Mucosa of stomach (tissue), 1 donor: ENCODE measurements around the gene EXOC2.

Experiments used
- H3K27me3 ChIP-seq: one replicate; pipeline ENCODE4 v1.7.0; 2013; ENCODE audit warnings: mild to moderate bottlenecking, low read length; ENCODE audit not compliant: control insufficient read depth, insufficient read depth
- H3K36me3 ChIP-seq: one replicate; pipeline ENCODE4 v1.7.0; 2013; ENCODE audit warnings: low read length; ENCODE audit not compliant: control insufficient read depth, insufficient read depth
- H3K4me1 ChIP-seq: one replicate; pipeline ENCODE4 v1.7.0; 2013; ENCODE audit warnings: mild to moderate bottlenecking, low read length; ENCODE audit not compliant: control insufficient read depth, insufficient read depth
- H3K4me3 ChIP-seq: one replicate; pipeline ENCODE4 v1.7.0; 2013; ENCODE audit warnings: low read length
- H3K9ac ChIP-seq: one replicate; pipeline ENCODE4 v1.7.0; 2013; ENCODE audit warnings: mild to moderate bottlenecking, low read length, moderate library complexity
- H3K9me3 ChIP-seq: one replicate; pipeline ENCODE4 v1.7.0; 2013; ENCODE audit warnings: mild to moderate bottlenecking, low read length, moderate library complexity; ENCODE audit not compliant: control insufficient read depth
- donor health status: Pancreatic carcinoma.

Gene EXOC2

DNA sequence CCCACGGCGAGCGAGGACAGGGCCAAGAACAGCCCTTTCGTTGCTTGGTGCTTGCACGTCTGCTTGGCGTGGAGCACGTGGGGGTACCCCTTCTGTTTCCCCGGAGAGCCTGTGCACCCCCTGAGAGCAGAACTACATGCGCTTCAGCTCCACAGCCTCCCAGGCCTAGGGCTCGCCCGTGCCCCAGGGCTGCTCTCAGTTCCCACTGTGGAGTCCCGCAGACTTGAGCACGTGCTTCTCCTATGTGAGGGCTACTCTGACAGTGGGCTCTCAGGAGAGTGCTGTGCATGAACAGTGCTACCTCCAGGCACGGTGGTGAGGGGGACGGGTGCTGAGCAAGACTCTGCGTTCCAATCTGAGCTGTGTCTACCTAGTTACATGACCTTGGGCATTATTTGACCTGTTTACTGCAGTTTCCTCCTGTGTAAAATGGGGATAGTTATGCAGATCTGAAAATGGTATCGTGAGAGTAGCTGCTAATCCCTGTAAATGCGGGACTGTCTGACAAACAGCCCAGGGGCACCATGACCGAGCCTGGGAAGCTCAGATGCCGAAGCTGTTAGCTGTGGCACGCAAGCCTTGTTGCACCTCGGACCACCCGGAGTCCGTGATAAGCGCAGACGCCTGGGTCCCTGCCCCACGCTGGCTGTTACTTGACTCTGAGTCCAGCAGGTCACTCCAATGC, 219.0 kb downstream of the EXOC2 start:
- no peaks in the 10 kb centered on the region for H3K36me3 ChIP-seq
- H3K27me3 ChIP-seq = peaks cover 6% of the 10 kb centered on the region
- H3K9ac ChIP-seq = no peak overlapping the region
- no peaks in the 10 kb centered on the region for H3K9me3 ChIP-seq
- no peaks in the 10 kb centered on the region for H3K4me1 ChIP-seq
- H3K4me3 ChIP-seq = no peak overlapping the region

DNA sequence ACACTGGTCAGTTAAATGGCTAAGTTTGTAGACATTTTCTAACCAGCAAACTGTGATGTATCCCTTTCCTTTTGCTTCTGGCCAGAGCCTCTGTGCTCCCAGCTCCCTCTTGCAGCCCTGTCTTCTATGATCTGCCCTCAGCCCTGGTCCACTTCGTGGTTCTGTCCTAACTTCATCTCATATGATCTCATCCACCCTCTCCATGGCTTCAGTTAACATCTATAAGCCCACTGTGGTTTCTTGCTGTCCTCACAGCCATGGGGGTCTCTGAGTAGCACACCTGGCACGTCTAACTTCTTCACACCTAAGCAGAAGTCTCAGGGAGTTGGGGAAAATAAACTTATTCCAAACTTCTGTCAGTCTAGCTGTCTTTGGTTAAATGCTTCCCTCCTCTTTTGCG, 219.6 kb downstream of the EXOC2 start:
- Histone ChIP-seq H3K36me3 (no peaks in the 10 kb centered on the region), H3K9me3 (no peaks in the 10 kb centered on the region), H3K4me1 (no peaks in the 10 kb centered on the region), H3K9ac (no peak overlapping the region), H3K27me3 (peaks cover 6% of the 10 kb centered on the region), H3K4me3 (no peak overlapping the region)

DNA sequence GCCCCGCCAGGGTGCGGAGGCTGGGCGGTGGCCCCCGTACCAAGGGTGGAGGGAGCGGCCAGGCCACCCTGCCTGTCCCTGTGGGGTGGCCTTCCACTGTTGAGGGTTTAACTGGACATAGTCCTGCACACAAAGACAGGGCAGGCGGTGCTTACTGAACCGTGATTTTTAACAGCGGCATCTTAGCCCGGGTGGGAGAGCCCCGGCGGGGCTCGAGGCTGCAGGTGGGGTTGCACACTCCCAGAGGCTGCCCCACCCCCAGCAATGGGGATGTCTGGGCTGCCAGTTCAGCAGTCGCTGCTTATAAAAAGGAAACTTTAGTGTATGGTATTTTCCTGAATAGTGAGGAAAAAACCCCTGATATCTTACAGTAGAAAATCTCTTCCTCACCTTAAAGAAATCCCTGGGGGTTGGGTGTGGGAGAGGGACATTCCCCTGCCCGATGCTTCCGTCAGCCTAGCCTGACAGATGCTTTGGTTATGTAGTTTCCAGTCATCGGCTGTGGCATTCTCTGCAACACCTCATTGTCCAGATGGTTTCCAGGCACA, 222.0 kb downstream of the EXOC2 start:
- no peak overlapping the region for H3K4me3 ChIP-seq

DNA sequence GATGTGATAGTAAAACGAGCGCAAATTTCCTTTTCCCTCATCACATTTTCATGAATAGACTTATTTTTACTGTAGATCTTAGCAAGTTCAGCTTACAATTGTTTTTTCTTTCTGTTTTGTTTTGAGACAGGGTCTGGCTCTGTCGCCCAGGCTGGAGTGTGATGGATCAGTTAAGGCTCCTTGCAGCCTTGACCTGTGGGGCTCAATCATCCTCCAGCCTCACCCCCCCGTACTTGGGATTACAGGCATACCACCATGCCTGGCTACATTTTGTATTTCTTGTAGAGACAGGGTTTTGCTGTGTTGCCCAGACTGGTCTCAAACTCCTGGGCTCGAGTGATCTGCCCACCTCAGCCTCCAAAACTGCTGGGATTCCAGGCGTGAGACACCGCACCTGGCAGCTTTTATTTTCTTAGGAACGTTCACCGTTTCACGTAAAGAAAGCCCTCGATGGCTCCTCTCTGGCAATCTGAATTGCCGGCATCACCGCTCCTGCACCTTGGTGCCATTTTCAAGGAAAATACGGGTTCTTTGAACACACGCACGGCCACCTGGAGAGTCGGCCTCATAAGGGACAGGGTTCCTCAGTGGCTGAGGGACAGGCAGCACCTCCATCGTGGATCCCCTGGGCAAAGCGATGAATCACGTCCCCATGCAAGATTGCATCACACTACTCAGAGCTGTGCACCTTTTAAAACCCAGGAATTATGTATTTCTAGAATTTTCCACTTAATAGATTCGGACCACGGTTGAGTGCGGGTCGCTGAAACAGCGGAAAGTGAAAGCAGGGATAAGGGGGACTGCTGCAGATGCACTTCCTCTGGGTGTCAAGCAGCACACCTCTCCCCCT, 222.7 kb downstream of the EXOC2 start:
- H3K27me3 ChIP-seq = peaks cover 4% of the 10 kb centered on the region

More for the DNA sequence above, 222.0 kb downstream of the EXOC2 start:
- Histone ChIP-seq H3K27me3 (peaks cover 6% of the 10 kb centered on the region), H3K4me1 (no peaks in the 10 kb centered on the region), H3K9me3 (no peaks in the 10 kb centered on the region), H3K9ac (no peak overlapping the region), H3K36me3 (no peaks in the 10 kb centered on the region)

DNA sequence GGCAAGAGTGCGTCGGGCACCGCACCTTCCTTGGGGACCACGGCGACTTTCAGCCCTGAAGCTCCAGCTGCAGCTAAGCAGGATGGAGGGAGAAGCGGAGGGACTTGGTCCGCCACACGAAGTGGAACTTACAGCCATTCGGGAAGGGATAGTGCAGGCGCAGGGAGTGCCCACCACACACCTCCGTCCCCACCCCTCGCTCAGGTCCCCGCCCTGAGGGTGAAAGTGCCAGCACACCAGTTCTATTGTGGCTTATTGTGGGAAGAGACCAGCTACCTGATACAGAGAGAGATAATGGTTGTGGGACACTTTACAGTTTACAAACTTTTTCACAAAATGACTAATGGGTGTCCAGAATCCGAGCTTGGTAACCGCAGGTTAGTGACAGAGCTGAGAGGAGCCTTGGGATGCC, 225.3 kb downstream of the EXOC2 start:
- H3K36me3 ChIP-seq = no peaks in the 10 kb centered on the region
- H3K4me3 ChIP-seq = no peak overlapping the region
- no peaks in the 10 kb centered on the region for H3K27me3 ChIP-seq
- H3K4me1 ChIP-seq = no peaks in the 10 kb centered on the region
- H3K9me3 ChIP-seq = no peaks in the 10 kb centered on the region
- H3K9ac ChIP-seq = no peak overlapping the region

More for the DNA sequence above, 222.7 kb downstream of the EXOC2 start:
- H3K4me3 ChIP-seq = no peak overlapping the region
- no peaks in the 10 kb centered on the region for H3K9me3 ChIP-seq
- H3K36me3 ChIP-seq = no peaks in the 10 kb centered on the region
- no peaks in the 10 kb centered on the region for H3K4me1 ChIP-seq
- no peak overlapping the region for H3K9ac ChIP-seq

DNA sequence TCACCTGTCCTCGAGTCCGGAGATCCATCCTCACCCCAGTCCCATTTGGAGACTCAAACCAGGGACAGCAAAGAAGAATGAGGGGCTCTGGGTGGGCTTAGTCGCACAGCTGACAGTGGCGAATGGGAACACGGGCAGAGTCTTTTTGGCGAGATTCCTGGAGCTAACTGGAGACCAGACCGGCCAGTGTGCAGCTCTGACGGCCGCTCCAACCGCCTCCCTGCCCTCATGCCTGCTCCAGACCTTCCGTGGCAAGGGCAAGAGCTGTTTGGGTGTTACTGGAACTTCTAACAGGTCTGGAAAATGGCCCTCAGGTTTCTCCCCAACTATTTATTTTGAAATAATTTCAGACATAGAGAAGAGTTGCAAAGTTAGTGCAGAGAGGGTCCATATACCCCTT, 225.8 kb downstream of the EXOC2 start:
- no peak overlapping the region for H3K9ac ChIP-seq
- no peaks in the 10 kb centered on the region for H3K9me3 ChIP-seq
- H3K4me1 ChIP-seq = no peaks in the 10 kb centered on the region
- no peaks in the 10 kb centered on the region for H3K36me3 ChIP-seq
- no peaks in the 10 kb centered on the region for H3K27me3 ChIP-seq
- no peak overlapping the region for H3K4me3 ChIP-seq

DNA sequence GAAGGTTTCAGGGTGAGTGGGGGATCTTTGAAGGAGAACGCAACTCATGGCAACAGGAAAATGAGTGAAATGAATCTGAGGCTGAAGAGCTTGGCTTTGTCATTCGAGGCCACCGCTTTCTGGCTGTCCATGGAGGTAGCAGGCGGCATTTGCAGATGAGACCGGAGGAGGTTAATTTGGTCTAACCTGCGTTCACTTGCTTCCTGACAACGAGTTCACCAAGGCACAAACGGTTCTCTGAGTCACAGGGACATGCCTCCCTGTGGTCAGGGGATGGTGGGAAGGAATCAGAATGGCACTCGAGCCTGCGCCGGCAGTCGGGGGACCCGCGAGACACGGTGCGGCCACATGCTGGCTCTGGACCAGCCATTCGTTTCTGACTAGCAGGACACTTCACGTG, 226.4 kb downstream of the EXOC2 start:
- Histone ChIP-seq H3K9me3 (no peaks in the 10 kb centered on the region), H3K4me1 (no peaks in the 10 kb centered on the region), H3K36me3 (no peaks in the 10 kb centered on the region), H3K9ac (no peak overlapping the region), H3K27me3 (no peaks in the 10 kb centered on the region), H3K4me3 (no peak overlapping the region)

DNA sequence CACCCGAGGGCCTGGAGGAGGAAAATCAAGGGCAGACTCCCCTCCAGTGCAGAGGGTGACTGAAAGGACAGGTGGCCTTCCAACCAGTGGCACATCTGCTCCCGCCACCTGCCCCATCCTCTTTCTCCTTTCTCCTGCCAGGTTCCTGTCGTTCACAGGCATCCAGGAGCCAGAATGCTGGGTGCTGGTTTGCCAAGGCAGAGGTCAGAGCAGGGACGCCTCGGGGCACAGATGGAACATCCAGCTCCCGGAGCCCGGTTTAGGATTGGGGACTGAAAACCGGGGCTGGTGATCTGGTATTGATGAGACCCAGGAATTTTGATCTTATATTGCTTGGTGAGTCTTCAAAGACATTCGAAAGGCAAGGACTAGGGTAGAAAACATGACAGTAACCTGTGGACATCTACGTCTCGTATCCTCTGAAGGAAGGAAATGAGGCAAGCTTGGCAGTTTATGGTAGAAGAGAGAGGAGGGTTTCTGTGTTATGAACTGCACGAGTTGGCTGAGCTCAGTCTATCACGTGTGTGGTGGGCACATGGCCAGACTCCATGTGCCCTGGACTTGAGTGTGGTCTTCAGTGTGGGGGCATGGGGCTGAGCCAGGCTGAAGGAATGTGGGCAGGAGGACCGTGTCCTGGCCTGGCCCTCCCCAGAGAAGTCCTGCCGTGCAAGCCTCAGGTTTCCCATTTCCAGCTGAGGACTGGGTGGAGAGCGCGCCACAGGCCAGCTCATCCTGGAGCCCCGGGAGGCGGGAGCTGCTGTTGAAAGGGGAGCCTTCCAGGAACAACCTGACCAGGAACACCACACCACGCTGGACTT, 227.2 kb downstream of the EXOC2 start:
- Histone ChIP-seq H3K9ac (no peak overlapping the region), H3K36me3 (no peaks in the 10 kb centered on the region), H3K9me3 (no peaks in the 10 kb centered on the region), H3K4me3 (no peak overlapping the region), H3K4me1 (no peaks in the 10 kb centered on the region), H3K27me3 (no peaks in the 10 kb centered on the region)

DNA sequence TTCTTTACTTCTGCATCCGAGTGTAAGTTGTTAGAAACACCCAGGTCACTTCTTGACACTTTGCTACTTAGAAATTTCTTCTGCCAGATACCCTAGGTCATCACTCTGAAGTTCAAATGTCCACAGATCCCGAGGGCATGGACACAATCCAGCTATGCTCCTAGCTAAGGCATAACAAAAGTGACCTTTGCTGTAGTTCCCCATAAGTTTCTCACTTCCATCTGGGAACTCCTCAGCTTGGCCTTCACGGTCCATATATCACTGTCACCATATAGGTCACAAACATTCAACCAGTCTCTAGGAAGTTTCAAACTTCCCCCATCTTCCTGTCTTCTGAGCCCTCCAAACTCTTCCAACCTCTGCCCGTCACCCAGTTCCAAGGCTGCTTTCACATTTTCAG, 236.1 kb downstream of the EXOC2 start:
- Histone ChIP-seq H3K27me3 (no peaks in the 10 kb centered on the region), H3K4me1 (no peaks in the 10 kb centered on the region), H3K4me3 (no peak overlapping the region), H3K9me3 (no peaks in the 10 kb centered on the region), H3K36me3 (no peaks in the 10 kb centered on the region), H3K9ac (no peak overlapping the region)

DNA sequence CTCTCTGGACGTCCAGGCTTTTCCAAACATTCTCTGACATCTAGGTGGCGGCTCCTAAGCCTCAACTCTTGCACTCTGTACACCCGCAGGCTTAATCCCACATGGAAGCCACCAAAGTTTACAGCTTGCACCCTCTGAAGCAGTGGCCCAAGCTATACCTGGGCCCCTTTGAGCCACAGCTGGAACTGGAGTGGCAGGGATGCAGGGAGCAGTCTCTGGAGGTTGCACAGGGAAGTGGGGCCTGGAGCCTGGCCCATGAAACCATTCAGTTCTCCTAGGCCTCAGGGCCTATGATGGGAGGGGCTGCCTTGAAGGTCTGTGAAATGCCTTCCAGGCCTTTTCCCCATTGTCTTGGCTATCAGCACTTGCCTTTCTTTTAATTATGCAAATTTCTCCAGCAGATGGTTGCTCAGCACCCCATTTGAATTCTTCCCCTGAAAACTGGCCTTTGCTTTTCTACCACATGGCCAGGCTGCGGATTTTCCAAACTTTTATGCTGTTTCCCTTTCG, 236.5 kb downstream of the EXOC2 start:
- Histone ChIP-seq H3K4me1 (no peaks in the 10 kb centered on the region), H3K9me3 (no peaks in the 10 kb centered on the region), H3K4me3 (no peak overlapping the region), H3K9ac (no peak overlapping the region), H3K27me3 (no peaks in the 10 kb centered on the region), H3K36me3 (no peaks in the 10 kb centered on the region)

DNA sequence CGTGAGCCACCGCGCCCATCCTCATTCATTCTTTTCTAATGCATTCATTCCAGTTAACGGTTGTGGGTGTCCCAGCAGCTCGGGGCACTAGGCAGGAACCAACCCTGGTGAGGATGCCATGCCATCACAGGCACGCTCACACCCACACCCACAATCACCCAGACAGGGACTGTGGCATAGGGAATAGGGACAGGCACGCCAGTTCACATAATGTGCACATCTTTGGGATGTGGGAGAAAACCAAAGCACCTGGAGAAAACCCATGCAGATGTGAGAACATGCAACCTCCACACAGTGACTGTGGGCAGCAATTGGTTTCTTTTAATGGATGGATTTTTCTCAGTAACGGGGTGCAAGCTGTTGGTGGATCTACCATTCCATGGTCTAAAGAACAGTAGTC, 237.1 kb downstream of the EXOC2 start:
- Histone ChIP-seq H3K4me3 (no peak overlapping the region), H3K36me3 (no peaks in the 10 kb centered on the region), H3K9ac (no peak overlapping the region), H3K27me3 (no peaks in the 10 kb centered on the region), H3K9me3 (no peaks in the 10 kb centered on the region), H3K4me1 (no peaks in the 10 kb centered on the region)
